H9 (cell line): ENCODE data around the gene HSD17B2. TPM values are rescaled to one million over a fixed set of nuclear protein-coding genes. Genes with fewer than 3 reads are reported as not detected.

Experiments
- DNase-seq: peaks from one replicate; pipeline ENCODE4 v3.0.0-alpha.2; 2017
- H2AFZ ChIP-seq: one replicate; pipeline ENCODE4 v1.6.1; 2013; ENCODE audit warnings: mild to moderate bottlenecking, low read length, control low read depth, moderate library complexity
- H2AK5ac ChIP-seq: 2 replicates; pipeline ENCODE4 v1.6.1; 2013; ENCODE audit warnings: low read length, control low read depth, mixed read lengths; ENCODE audit not compliant: insufficient read length
- H2BK120ac ChIP-seq: one replicate; pipeline ENCODE4 v1.6.1; 2013; ENCODE audit warnings: low read depth, mild to moderate bottlenecking, low read length, control low read depth, inconsistent platforms; ENCODE audit not compliant: poor library complexity, severe bottlenecking
- H2BK12ac ChIP-seq: 2 replicates; pipeline ENCODE4 v1.6.1; 2013; ENCODE audit warnings: low read length, control low read depth, mixed read lengths, low read depth; ENCODE audit not compliant: insufficient read length
- H2BK15ac ChIP-seq: 2 replicates; pipeline ENCODE4 v1.6.1; 2013; ENCODE audit warnings: low read depth, low read length, control low read depth
- H2BK20ac ChIP-seq: one replicate; pipeline ENCODE4 v1.6.1; 2013; ENCODE audit warnings: low read depth, mild to moderate bottlenecking, low read length, control low read depth, inconsistent platforms; ENCODE audit not compliant: poor library complexity, severe bottlenecking
- H2BK5ac ChIP-seq: 2 replicates; pipeline ENCODE4 v1.6.1; 2013; ENCODE audit warnings: low read length, control low read depth, mixed read lengths; ENCODE audit not compliant: insufficient read length
- H3K14ac ChIP-seq: 2 replicates; pipeline ENCODE4 v1.6.1; 2013; ENCODE audit warnings: low read length, control low read depth; ENCODE audit not compliant: insufficient read depth
- H3K18ac ChIP-seq: 2 replicates; pipeline ENCODE4 v1.6.1; 2013; ENCODE audit warnings: low read depth, mild to moderate bottlenecking, mixed read lengths, low read length, control low read depth; ENCODE audit not compliant: insufficient read length
- H3K23ac ChIP-seq: 2 replicates; pipeline ENCODE4 v1.6.1; 2013; ENCODE audit warnings: low read length, control low read depth, mixed read lengths, low read depth; ENCODE audit not compliant: insufficient read length
- H3K23me2 ChIP-seq: 2 replicates; pipeline ENCODE4 v1.6.1; 2013; ENCODE audit warnings: low read depth, mild to moderate bottlenecking, mixed read lengths, low read length, control low read depth; ENCODE audit not compliant: insufficient read length, poor library complexity, severe bottlenecking
- H3K27ac ChIP-seq: 2 replicates; pipeline ENCODE4 v1.5.1; 2013; ENCODE audit warnings: low read length, control low read depth, mixed read lengths, low read depth; ENCODE audit not compliant: insufficient read length
- H3K27me3 ChIP-seq: 2 replicates; pipeline ENCODE4 v1.6.1; 2013; ENCODE audit warnings: low read length, control low read depth, inconsistent platforms; ENCODE audit not compliant: insufficient read depth
- H3K4ac ChIP-seq: 2 replicates; pipeline ENCODE4 v1.6.1; 2013; ENCODE audit warnings: low read depth, mild to moderate bottlenecking, control low read depth, inconsistent platforms, low read length, moderate library complexity
- H3K4me1 ChIP-seq: 2 replicates; pipeline ENCODE4 v1.6.1; 2013; ENCODE audit warnings: low read length, control low read depth, inconsistent platforms; ENCODE audit not compliant: insufficient read depth
- H3K4me2 ChIP-seq: 2 replicates; pipeline ENCODE4 v1.6.1; 2013; ENCODE audit warnings: low read length, control low read depth, mixed read lengths; ENCODE audit not compliant: insufficient read length, insufficient read depth
- H3K56ac ChIP-seq: 2 replicates; pipeline ENCODE4 v1.6.1; 2013; ENCODE audit warnings: low read depth, mild to moderate bottlenecking, mixed read lengths, low read length, control low read depth; ENCODE audit not compliant: insufficient read length
- H3K79me1 ChIP-seq: 2 replicates; pipeline ENCODE4 v1.6.1; 2013; ENCODE audit warnings: low read depth, mild to moderate bottlenecking, moderate library complexity, low read length, control low read depth, inconsistent platforms; ENCODE audit not compliant: insufficient read depth, poor library complexity, severe bottlenecking
- H3K79me2 ChIP-seq: 2 replicates; pipeline ENCODE4 v1.6.1; 2013; ENCODE audit warnings: low read length, control low read depth, inconsistent platforms; ENCODE audit not compliant: insufficient read depth
- H3K9ac ChIP-seq: 2 replicates; pipeline ENCODE4 v1.6.1; 2013; ENCODE audit warnings: low read length, control low read depth, mixed read lengths; ENCODE audit not compliant: insufficient read length; ENCODE audit errors: extremely low read depth
- H3K9me3 ChIP-seq: one replicate; pipeline ENCODE4 v1.6.1; 2013; ENCODE audit warnings: low read depth, low read length, inconsistent platforms; ENCODE audit not compliant: control insufficient read depth
- H3T11ph ChIP-seq: one replicate; pipeline ENCODE4 v1.6.1; 2013; ENCODE audit warnings: mild to moderate bottlenecking, low read length, control low read depth, inconsistent platforms
- H4K20me1 ChIP-seq: one replicate; pipeline ENCODE4 v1.6.1; 2013; ENCODE audit not compliant: control insufficient read depth, insufficient read length, insufficient read depth
- H4K5ac ChIP-seq: 2 replicates; pipeline ENCODE4 v1.6.1; 2013; ENCODE audit warnings: low read depth, mild to moderate bottlenecking, mixed read lengths, low read length, control low read depth; ENCODE audit not compliant: insufficient read length
- H4K8ac ChIP-seq: replicated peaks from 2 replicates; pipeline ENCODE4 v1.6.1; 2013; ENCODE audit warnings: low read length, control low read depth, mixed read lengths, low read depth; ENCODE audit not compliant: insufficient read length
- H4K91ac ChIP-seq: 2 replicates; pipeline ENCODE4 v1.6.1; 2013; ENCODE audit warnings: low read depth, mild to moderate bottlenecking, moderate library complexity, mixed read lengths, low read length, control low read depth; ENCODE audit not compliant: insufficient read length
- H3K27ac Mint-ChIP-seq, 3 experiments: 2 replicates in 2 of 3; 3 replicates in 1 of 3; pipeline ENCODE4 v1.8.0; 2020 to 2021; ENCODE audit warnings: mixed read lengths in 3 of 3, mild to moderate bottlenecking in 1 of 3, moderate library complexity in 1 of 3
- H3K27me3 Mint-ChIP-seq: 2 replicates; pipeline ENCODE4 v1.8.0; 2021; ENCODE audit warnings: low read depth, mild to moderate bottlenecking, moderate library complexity, mixed read lengths
- H3K36me3 Mint-ChIP-seq, 3 experiments: 2 replicates in 2 of 3; 3 replicates in 1 of 3; pipeline ENCODE4 v1.8.0; 2020 to 2021; ENCODE audit warnings: low read depth in 3 of 3, mixed read lengths in 3 of 3; ENCODE audit not compliant: insufficient read depth in 1 of 3
- H3K4me1 Mint-ChIP-seq, 2 experiments: 2 replicates each; pipeline ENCODE4 v1.8.0; 2020; ENCODE audit warnings: mixed read lengths in 2 of 2
- H3K4me3 Mint-ChIP-seq, 2 experiments: 2 replicates in 1 of 2; 3 replicates in 1 of 2; pipeline ENCODE4 v1.8.0; 2020 to 2021; ENCODE audit warnings: mild to moderate bottlenecking in 2 of 2, mixed read lengths in 2 of 2, moderate library complexity in 1 of 2
- H3K9me3 Mint-ChIP-seq, 2 experiments: 2 replicates in 1 of 2; 3 replicates in 1 of 2; pipeline ENCODE4 v1.8.0; 2020; ENCODE audit warnings: mild to moderate bottlenecking in 2 of 2, mixed read lengths in 2 of 2, moderate library complexity in 1 of 2
- WGBS: extraction: QIAGEN DNeasy Blood & Tissue Kit; methylation state at CpG from one replicate; pipeline ENCODE4 v1.1.7; 2013; ENCODE audit warnings: missing lambda C conversion rate, low lambda C conversion rate, mixed read lengths; ENCODE audit not compliant: insufficient read length; ENCODE audit errors: extremely low coverage; 5-methylcytosine and 5-hydroxymethylcytosine counted together
- total RNA-seq: library from RNA; stranded (reverse); gene quantifications from 2 replicates; pipeline ENCODE4 v1.2.1, GENCODE V29; 2021
- TF ChIP-seq, protein P1 (sequence below): fragments of 200-600 bp; sonication (generic); conservative IDR thresholded peaks from 3 replicates; pipeline ENCODE4 v1.8.0; 2021; ENCODE audit warnings: antibody characterized with exemption, mild to moderate bottlenecking

The HSD17B2 gene
- total RNA-seq, 1 experiment from 2014 or later: not detected

- no peak overlapping the region for H2BK120ac ChIP-seq
- no peak overlapping the region for H3K4me3 Mint-ChIP-seq
- H3K9me3 ChIP-seq: no peaks in the 10 kb centered on the region
- no peaks in the 10 kb centered on the region; the same call in 1 of the 2 replicates for H3K4me1 ChIP-seq
- no peaks in the 10 kb centered on the region for H3K27me3 ChIP-seq
- H3K79me1 ChIP-seq: no peaks in the 10 kb centered on the region
- peaks cover 1 to 25% (median 23%) of the 10 kb centered on the region in 3 experiments; a peak in 5 of 7 replicates for H3K36me3 Mint-ChIP-seq
- no peak overlapping the region for H2BK15ac ChIP-seq
- no peak overlapping the region for H4K91ac ChIP-seq
- no peak overlapping the region for H3K27ac Mint-ChIP-seq
- no peaks in the 10 kb centered on the region for H4K20me1 ChIP-seq
- no peak overlapping the region for H2BK5ac ChIP-seq
- H3K9me3 Mint-ChIP-seq: no peaks in the 10 kb centered on the region; a peak in 2 of 5 replicates
- H3K9ac ChIP-seq: no peak overlapping the region
- H4K8ac ChIP-seq: no peak overlapping the region
- TF ChIP-seq, protein P1, sequence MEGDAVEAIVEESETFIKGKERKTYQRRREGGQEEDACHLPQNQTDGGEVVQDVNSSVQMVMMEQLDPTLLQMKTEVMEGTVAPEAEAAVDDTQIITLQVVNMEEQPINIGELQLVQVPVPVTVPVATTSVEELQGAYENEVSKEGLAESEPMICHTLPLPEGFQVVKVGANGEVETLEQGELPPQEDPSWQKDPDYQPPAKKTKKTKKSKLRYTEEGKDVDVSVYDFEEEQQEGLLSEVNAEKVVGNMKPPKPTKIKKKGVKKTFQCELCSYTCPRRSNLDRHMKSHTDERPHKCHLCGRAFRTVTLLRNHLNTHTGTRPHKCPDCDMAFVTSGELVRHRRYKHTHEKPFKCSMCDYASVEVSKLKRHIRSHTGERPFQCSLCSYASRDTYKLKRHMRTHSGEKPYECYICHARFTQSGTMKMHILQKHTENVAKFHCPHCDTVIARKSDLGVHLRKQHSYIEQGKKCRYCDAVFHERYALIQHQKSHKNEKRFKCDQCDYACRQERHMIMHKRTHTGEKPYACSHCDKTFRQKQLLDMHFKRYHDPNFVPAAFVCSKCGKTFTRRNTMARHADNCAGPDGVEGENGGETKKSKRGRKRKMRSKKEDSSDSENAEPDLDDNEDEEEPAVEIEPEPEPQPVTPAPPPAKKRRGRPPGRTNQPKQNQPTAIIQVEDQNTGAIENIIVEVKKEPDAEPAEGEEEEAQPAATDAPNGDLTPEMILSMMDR: no peak
- no peak overlapping the region for H3K14ac ChIP-seq
- no peaks in the 10 kb centered on the region for H3K23me2 ChIP-seq
- H2BK12ac ChIP-seq: no peak overlapping the region
- no peak overlapping the region for H2BK20ac ChIP-seq
- H3K27me3 Mint-ChIP-seq: no peaks in the 10 kb centered on the region; the same call in 1 of the 2 replicates
- H3T11ph ChIP-seq: no peak overlapping the region
- no peak overlapping the region for H2AK5ac ChIP-seq
- DNase-seq: no peak
- H3K23ac ChIP-seq: no peak overlapping the region
- H3K27ac ChIP-seq: no peak overlapping the region
- H3K4me2 ChIP-seq: no peak overlapping the region
- H4K5ac ChIP-seq: no peak overlapping the region
- no peak overlapping the region for H3K56ac ChIP-seq
- no CpG with 5 or more reads among the region's 8 CpGs for WGBS
- no peaks in the 10 kb centered on the region for H3K79me2 ChIP-seq
- peaks cover 11 to 12% of the 10 kb centered on the region in 2 experiments for H3K4me1 Mint-ChIP-seq
- no peak overlapping the region for H3K4ac ChIP-seq
- no peak overlapping the region for H3K18ac ChIP-seq
- H2AFZ ChIP-seq: no peak overlapping the region
Observed at GRCh38 chr16:82134846-82135245, 99.8 kb downstream of the HSD17B2 start.
